SK-N-MC (cell line): ENCODE data around the gene ENO3.

ENCODE experiments used
- EZH2 ChIP-seq: fragments of 200-600 bp; sonication (generic); IDR thresholded peaks from one replicate; pipeline ENCODE4 v1.6.1; 2017; ENCODE audit warnings: antibody characterized with exemption
- POLR2AphosphoS5 ChIP-seq: IDR thresholded peaks from 2 replicates; pipeline ENCODE4 v1.6.1; 2012; ENCODE audit warnings: mild to moderate bottlenecking, low read depth, low read length, borderline replicate concordance

DNA sequence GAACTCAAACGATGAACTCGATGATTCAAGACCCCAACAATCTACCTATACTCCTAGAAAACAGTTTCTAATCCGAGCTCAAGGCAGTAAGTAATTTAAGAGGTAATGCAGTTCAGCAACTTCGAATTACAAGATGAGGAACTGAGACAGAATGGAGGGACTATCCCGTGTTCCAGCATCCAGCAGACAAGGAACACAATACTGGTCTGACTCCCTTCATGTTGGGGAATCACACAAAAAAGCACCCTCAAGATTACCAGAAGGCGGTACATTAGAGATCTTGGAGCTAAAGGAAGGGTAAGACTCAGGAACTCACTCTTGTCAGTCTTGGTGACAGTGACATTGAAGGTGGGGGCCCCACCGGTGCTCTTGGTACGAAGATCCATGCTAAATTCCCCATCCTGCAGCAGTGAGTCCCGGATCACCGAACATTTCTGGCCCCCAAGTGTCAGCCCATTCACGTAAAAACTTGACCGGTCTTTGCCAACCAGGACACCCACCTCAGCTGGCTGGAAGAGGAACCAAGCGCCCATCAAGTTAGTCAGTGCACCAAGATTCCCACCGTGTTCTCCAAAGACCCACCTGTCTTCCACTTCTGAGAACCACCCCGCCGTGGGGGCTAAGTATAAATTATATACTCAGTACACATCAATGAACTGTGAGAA is 4.5 kb upstream of the ENO3 start:
- TF ChIP-seq EZH2: no peak
- TF ChIP-seq POLR2AphosphoS5: peak; percentile 21; the same call in 1 of the 2 replicates
